Measurements from ENCODE around the gene KRT77.

KRT77 gene

DNA sequence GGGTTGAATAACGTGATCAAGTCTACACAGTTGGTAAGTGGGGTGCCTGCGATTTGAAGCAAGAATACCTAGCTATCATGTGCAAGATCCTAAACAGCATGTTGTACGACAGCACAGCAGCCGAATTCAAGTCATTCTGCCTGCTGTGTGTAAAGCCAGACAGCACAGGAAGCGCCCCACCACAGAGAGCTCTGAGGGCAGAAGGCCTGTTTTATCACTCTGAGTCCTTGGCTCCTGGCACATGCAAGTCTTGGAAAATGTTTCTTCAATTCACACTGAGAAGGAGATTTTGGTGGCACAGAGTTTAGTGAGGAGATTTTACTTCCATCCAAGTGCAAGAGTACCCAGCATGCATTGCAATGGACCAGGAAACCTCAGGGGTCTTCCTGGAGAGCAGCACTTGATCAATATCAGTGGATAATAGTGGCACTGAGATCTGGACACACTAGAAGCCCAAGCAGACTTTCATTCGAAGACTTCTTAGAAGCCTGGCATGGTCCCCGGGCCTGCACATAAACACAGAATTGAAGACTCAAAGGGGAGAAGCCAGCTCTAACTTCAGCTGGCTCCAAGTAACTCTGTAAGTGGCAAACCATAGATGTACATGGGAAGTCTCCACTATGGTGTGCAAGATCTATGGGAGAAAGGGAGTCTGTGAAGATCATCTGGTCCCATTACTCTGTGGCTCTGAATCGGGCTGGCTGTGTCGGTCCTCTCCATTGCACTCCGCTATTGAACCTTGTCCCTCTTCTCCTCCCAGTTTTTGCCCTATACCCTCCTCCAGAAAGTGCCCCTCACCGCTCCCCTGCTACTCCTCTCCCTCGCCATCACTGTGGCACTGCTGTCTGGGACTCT, 21.6 kb downstream of the KRT77 start:
- DNase-seq (ENCODE audit: low read depth, low spot score), result no peak
- H3K4me3 ChIP-seq, result no peak overlapping the region
- no peaks in the 10 kb centered on the region for H3K9me3 ChIP-seq (ENCODE audit: low read depth, low read length)
- no peaks in the 10 kb centered on the region for H3K36me3 ChIP-seq (ENCODE audit: insufficient read depth, low read length)
- TF ChIP-seq FOXP2 (optimal IDR thresholded peaks at IDR 0.05; ENCODE audit: control extremely low read depth, extremely low read length, insufficient read depth) (no peak), EZH2 (IDR thresholded peaks at IDR 0.05) (no peak), POLR2AphosphoS5 (IDR thresholded peaks at IDR 0.05; ENCODE audit: borderline replicate concordance, low read depth, low read length) (no peak)
- H3K9ac ChIP-seq (ENCODE audit: insufficient read length), result no peak overlapping the region
- H3K27ac ChIP-seq, result no peak overlapping the region

DNA sequence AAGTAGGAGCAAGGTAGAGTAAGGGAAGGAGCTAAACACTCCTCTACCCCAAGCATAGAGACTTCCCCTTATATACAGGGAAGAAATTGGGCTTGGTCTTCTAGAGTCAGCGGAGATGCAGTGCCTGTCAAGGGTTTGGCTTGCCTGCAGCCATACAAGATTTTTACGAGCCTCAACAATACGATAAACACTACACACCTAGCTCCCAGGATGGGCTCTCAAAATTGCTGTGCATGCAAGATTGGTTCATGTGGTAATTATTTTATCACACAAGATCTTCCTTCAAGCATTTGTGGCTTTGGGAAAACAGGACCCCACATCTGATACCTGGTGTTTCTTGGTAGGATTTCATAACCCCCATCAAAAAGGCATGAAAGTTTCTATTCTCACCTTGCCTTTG, 23.0 kb downstream of the KRT77 start, which contains the start of gene KRT1:
KRT1 (minus strand) TSS at position 45 of the 400 bp plus-strand sequence. CDS start 59 bp downstream, outside the sequence.
- Histone ChIP-seq H3K27ac (no peak within 1 kb of the TSS), H3K9me3 (ENCODE audit: low read depth, low read length) (no peaks in the 10 kb centered on the region), H3K4me3 (no peak within 1 kb of the TSS), H3K9ac (ENCODE audit: insufficient read length) (no peak within 1 kb of the TSS), H3K36me3 (ENCODE audit: insufficient read depth, low read length) (no peaks in the 10 kb centered on the region)
- TF ChIP-seq POLR2AphosphoS5 (IDR thresholded peaks at IDR 0.05; ENCODE audit: borderline replicate concordance, low read depth, low read length) (no peak), EZH2 (IDR thresholded peaks at IDR 0.05) (no peak), FOXP2 (optimal IDR thresholded peaks at IDR 0.05; ENCODE audit: control extremely low read depth, extremely low read length, insufficient read depth) (no peak)
- DNase-seq (ENCODE audit: low read depth, low spot score), result no peak

DNA sequence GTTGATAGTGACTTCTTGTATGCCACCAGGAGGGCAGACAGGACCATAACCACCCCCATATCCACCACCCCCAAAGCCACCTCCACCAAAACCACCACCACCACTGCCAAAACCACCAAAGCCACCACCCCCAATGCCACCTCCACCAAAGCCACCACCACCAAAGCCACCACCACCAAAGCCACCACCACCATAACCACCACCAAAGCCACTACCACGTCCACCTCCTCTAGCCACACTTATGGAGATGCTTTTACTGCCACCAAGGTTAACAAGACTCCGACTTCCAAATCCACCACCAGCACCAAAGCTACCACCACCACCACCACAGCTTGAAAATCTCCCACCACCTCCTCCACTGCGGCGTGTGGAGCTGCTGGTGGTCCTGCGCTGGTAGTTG, 23.4 kb downstream of the KRT77 start:
- Histone ChIP-seq H3K9ac (ENCODE audit: insufficient read length) (no peak overlapping the region), H3K36me3 (ENCODE audit: insufficient read depth, low read length) (no peaks in the 10 kb centered on the region), H3K4me3 (no peak overlapping the region), H3K9me3 (ENCODE audit: low read depth, low read length) (no peaks in the 10 kb centered on the region), H3K27ac (no peak overlapping the region)
- no peak for TF ChIP-seq POLR2AphosphoS5 (IDR thresholded peaks at IDR 0.05; ENCODE audit: borderline replicate concordance, low read depth, low read length)
- TF ChIP-seq EZH2 (IDR thresholded peaks at IDR 0.05), result no peak
- no peak for TF ChIP-seq FOXP2 (optimal IDR thresholded peaks at IDR 0.05; ENCODE audit: control extremely low read depth, extremely low read length, insufficient read depth)
- DNase-seq (ENCODE audit: low read depth, low spot score), result no peak

DNA sequence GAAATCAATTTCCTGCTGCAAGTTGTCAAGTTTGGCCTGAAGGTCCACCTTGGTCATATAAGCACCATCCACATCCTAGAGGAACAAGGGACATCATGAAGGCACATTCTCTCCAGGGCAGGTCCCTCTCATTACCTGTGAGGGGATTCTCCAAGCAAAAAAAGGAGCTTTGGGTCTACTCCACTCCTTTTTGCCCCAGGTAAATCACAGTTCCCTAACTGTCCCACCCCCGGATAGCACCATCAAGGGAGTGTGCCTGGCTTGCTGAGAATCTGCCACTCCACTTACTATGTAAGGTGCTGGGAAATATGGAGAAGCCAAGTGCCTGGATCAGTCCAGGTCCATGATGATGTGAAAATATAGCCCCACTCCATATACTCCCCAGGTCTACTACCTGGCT, 25.7 kb downstream of the KRT77 start:
- no peak overlapping the region for H3K27ac ChIP-seq
- TF ChIP-seq FOXP2 (optimal IDR thresholded peaks at IDR 0.05; ENCODE audit: control extremely low read depth, extremely low read length, insufficient read depth) (no peak), EZH2 (IDR thresholded peaks at IDR 0.05) (no peak), POLR2AphosphoS5 (IDR thresholded peaks at IDR 0.05; ENCODE audit: borderline replicate concordance, low read depth, low read length) (no peak)
- no peak overlapping the region for H3K4me3 ChIP-seq
- H3K9ac ChIP-seq (ENCODE audit: insufficient read length), result no peak overlapping the region
- DNase-seq (ENCODE audit: low read depth, low spot score), result no peak
- H3K36me3 ChIP-seq (ENCODE audit: insufficient read depth, low read length), result no peaks in the 10 kb centered on the region
- no peaks in the 10 kb centered on the region for H3K9me3 ChIP-seq (ENCODE audit: low read depth, low read length)

DNA sequence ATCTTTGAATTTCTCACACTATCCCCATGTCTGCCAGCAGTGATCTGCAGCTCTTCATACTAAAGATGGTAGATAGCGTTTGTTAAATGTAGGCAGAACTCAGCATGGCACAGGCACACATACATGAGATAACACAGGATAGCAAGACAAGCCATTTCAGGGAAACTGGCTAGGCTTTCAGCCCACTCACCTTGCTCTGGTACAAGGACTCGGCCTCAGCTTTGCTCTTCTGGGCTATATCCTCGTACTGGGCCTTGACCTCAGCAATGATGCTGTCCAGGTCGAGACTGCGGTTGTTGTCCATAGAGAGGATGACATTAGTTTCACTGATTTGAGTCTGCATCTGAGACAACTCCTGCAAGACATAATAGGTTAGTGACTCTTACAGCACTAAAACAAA, 26.2 kb downstream of the KRT77 start:
- H3K9me3 ChIP-seq (ENCODE audit: low read depth, low read length), result no peaks in the 10 kb centered on the region
- H3K4me3 ChIP-seq, result no peak overlapping the region
- DNase-seq (ENCODE audit: low read depth, low spot score), result no peak
- no peak overlapping the region for H3K9ac ChIP-seq (ENCODE audit: insufficient read length)
- H3K27ac ChIP-seq, result no peak overlapping the region
- TF ChIP-seq FOXP2 (optimal IDR thresholded peaks at IDR 0.05; ENCODE audit: control extremely low read depth, extremely low read length, insufficient read depth) (no peak), POLR2AphosphoS5 (IDR thresholded peaks at IDR 0.05; ENCODE audit: borderline replicate concordance, low read depth, low read length) (no peak), EZH2 (IDR thresholded peaks at IDR 0.05) (no peak)
- H3K36me3 ChIP-seq (ENCODE audit: insufficient read depth, low read length), result no peaks in the 10 kb centered on the region

DNA sequence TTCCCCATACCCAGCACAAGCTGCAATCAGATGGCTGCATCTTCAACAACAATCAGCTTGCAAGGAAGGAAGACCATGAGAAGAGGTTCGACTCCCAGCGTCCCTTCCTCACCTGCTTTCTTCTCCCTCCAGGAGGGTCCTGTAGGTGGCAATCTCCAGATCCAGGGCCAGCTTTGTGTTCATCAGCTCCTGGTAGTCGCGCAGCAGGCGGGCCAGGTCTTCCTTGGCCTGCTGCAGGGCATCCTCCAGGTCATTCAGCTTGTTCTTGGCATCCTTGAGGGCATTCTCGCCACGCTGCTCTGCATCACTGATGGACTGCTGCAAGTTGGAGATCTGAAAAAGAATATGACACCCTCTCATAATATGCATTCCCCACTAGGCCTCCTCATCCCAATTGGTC, 27.2 kb downstream of the KRT77 start:
- no peak for DNase-seq (ENCODE audit: low read depth, low spot score)
- H3K27ac ChIP-seq, result no peak overlapping the region
- no peak overlapping the region for H3K9ac ChIP-seq (ENCODE audit: insufficient read length)
- H3K36me3 ChIP-seq (ENCODE audit: insufficient read depth, low read length), result no peaks in the 10 kb centered on the region
- no peak for TF ChIP-seq FOXP2 (optimal IDR thresholded peaks at IDR 0.05; ENCODE audit: control extremely low read depth, extremely low read length, insufficient read depth)
- no peak for TF ChIP-seq POLR2AphosphoS5 (IDR thresholded peaks at IDR 0.05; ENCODE audit: borderline replicate concordance, low read depth, low read length)
- no peak for TF ChIP-seq EZH2 (IDR thresholded peaks at IDR 0.05)
- no peak overlapping the region for H3K4me3 ChIP-seq
- no peaks in the 10 kb centered on the region for H3K9me3 ChIP-seq (ENCODE audit: low read depth, low read length)

DNA sequence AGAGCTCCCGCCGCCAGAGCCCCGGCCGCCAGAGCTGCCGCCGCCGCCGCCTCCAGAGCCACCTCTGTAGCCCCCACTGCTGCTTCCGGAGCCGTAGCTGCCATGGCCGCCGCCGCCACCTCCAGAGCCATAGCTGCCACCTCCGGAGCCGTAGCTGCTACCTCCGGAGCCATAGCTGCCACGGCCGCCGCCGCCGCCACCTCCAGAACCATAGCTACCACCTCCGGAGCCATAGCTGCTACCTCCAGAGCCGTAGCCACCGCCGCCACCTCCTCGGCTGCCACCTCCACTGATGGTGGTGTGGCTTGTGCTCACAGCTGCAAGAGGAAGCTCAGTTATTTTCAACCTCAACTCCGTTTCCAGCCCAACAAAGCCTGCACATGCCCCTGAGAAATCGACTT, 28.0 kb downstream of the KRT77 start:
- Histone ChIP-seq H3K9me3 (ENCODE audit: low read depth, low read length) (no peaks in the 10 kb centered on the region), H3K36me3 (ENCODE audit: insufficient read depth, low read length) (no peaks in the 10 kb centered on the region), H3K9ac (ENCODE audit: insufficient read length) (no peak overlapping the region), H3K27ac (no peak overlapping the region), H3K4me3 (no peak overlapping the region)
- TF ChIP-seq EZH2 (IDR thresholded peaks at IDR 0.05) (no peak), FOXP2 (optimal IDR thresholded peaks at IDR 0.05; ENCODE audit: control extremely low read depth, extremely low read length, insufficient read depth) (no peak), POLR2AphosphoS5 (IDR thresholded peaks at IDR 0.05; ENCODE audit: borderline replicate concordance, low read depth, low read length) (no peak)
- DNase-seq (ENCODE audit: low read depth, low spot score), result no peak

DNA sequence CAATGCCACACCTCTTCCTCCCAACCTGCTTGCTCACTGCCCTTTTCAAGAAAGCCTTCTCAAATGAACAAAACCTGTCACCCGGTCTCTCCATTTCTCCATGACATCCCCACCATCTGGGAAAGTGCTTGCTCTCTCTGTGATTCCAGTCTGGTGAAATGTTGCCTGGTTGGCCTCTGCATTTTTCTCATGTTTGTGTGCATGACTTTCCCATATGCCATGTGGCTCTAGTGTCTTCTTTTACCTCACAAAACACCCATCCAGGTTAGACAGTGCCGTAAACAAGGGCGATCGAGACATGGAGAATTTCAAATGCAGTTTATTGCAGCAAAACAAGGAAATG, 28.9 kb downstream of the KRT77 start:
- DNase-seq (ENCODE audit: low read depth, low spot score), result no peak
- H3K9me3 ChIP-seq (ENCODE audit: low read depth, low read length), result no peaks in the 10 kb centered on the region
- no peak overlapping the region for H3K4me3 ChIP-seq
- TF ChIP-seq FOXP2 (optimal IDR thresholded peaks at IDR 0.05; ENCODE audit: control extremely low read depth, extremely low read length, insufficient read depth) (no peak), POLR2AphosphoS5 (IDR thresholded peaks at IDR 0.05; ENCODE audit: borderline replicate concordance, low read depth, low read length) (no peak), EZH2 (IDR thresholded peaks at IDR 0.05) (no peak)
- H3K27ac ChIP-seq, result no peak overlapping the region
- no peak overlapping the region for H3K9ac ChIP-seq (ENCODE audit: insufficient read length)
- H3K36me3 ChIP-seq (ENCODE audit: insufficient read depth, low read length), result no peaks in the 10 kb centered on the region

Data from SK-N-MC (cell line).